Fibroblast of lung (primary cell): ENCODE data around the gene RYR2.

Experiments used
- CTCF ChIP-seq, 2 donors: IDR thresholded peaks in 1 of 2; conservative IDR thresholded peaks in 1 of 2; 1 replicate in 1 of 2; 2 replicates in 1 of 2; pipeline ENCODE4 v1.5.1; 2011 to 2012; ENCODE audit warnings: low read length in 2 of 2, control low read depth in 1 of 2, inconsistent platforms in 1 of 2, low read depth in 1 of 2, mild to moderate bottlenecking in 1 of 2
- EZH2 ChIP-seq: IDR thresholded peaks from 2 replicates; pipeline ENCODE4 v1.5.1; 2012; ENCODE audit warnings: low read length, control low read depth, mild to moderate bottlenecking; ENCODE audit errors: missing control alignments

DNA sequence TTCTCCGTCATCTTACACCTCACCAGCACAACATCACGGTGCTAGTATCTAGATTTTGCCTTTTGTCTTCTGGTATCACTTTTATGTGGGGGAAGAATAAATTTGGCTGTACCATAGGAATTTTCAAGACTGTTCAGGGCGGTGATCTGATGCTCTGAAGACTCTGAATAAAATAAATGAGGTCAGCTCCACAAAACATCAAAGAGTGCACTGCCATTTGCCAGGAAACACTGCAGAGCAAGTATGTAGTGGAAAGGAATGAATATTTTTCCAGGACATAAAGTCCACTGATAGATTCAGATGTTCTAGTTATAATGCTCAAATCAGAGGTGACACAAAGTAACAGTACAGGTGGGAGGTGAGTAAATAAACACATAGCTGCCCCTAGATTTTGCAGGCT lies 792.5 kb downstream of the RYR2 start:
- no peak for TF ChIP-seq CTCF (conservative IDR thresholded peaks at IDR 0.05 in 1 of 2, IDR thresholded peaks at IDR 0.05 in 1 of 2; ENCODE audit: low read depth in 1 of 2, low read length in 2 of 2)
- no peak for TF ChIP-seq EZH2
